CD4-positive, alpha-beta T cell treated with Interleukin-12 subunit alpha and Interleukin-12 subunit beta, for 1 hour (primary cell): Measurements from ENCODE around the gene TARBP2.
"Not testable (repeated sequence)": the region's sequence is repeated elsewhere in the genome, so short reads cannot be mapped to it uniquely, and the experiment has no call there.

Experiments
- DNase-seq: peaks from one replicate; pipeline ENCODE4 v3.0.0-alpha.2; 2020

The TARBP2 gene

DNA sequence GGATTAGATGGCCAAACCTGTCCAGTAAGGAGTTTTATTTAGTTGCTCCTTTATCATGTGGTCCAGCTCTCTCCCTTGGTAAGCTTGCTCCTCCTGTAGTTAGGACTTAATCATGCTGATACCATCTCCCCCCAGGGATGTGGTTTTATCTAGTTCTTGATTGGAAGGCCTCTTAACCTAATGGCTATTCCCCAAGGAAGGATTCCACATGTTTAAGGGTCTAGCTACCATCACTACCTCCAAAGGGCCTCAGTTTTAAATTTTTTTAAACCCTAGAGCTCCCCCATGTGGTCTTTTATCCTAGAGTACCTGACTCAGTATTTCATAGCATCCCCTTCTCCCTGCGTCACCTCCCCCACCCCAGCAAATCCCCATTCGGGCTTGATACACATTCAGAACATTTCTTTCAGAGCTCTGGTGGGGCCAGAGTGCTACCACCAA, 24.3 kb upstream of the TARBP2 start:
- peak; percentile 34 for DNase-seq

DNA sequence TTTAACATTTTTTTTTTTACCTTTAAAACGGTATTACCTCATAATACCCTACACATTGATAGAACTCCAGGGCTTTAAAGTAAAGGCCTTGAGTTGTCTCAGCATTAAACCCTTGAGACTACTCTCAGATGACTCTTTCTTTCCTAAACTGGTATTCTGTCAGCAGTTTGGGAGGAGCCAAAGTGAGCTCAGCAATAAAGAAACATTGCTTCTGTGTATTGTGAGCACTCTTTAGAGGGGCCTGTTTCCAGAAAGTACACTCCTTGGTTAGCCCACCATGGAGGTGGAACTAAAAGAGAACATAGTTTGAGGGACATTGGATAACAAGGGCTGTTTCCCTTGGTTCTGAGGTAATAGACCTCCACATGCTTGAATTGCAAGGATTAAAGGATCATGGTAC, 22.2 kb upstream of the TARBP2 start:
- no peak for DNase-seq

DNA sequence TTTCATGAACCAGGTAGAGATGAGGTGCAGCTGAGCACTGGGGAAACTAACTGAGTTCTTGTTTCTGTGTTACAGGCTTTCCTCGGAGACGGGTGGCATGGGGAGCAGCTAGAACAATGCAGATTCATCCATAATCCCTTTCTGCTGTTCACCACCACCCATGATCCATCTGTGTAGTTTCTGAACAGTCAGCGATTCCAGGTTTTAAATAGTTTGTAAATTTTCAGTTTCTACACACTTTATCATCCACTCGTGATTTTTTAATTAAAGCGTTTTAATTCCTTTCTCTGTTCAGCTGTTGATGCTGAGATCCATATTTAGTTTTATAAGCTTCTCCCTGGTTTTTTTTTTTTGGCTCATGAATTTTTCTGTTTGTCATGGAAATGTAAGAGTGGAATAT, 21.8 kb upstream of the TARBP2 start:
- no peak for DNase-seq

DNA sequence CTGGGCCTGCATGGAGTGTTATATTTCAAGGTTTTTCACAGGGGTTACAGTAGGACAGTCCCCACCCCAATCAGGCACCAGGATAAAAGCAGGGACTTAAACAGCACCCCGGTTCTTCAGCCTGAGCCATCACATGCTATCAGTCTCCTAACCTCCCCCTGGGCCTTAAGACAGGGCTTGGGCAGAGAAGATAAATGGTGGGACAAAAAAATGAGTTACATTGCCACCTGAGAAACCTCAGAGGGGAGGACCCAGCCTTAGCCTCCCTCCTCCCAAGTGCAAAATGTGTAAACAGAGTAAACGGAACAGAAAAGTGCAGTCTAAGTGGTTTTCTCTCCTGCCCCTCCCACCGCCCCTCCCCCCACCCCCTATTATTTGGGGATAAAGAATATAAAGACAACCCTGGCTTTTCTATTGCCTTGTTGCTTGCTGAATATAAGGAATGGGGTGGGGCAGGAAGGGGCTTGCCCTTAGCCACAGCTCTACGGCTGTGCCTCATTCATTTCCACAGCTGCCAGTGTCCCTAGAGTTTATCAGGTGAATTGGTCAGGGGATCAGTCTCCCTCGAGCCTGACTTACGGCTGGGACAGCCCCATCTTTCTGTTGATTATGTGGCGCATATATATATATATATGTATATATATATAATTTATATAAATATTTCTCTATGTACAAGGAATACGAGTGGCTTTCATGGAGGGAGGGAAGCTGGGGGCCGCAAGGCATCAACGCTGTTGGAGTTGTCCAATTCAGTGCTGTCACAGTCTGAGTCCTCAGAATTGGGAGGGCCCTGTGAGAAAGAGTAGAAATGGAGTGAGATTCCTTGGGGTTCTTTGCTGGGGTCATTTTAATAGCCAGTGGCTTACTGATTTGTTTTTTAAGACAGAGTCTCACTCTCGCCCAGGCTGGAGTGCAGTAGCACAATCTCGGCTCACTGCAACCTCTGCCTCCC, 20.3 kb upstream of the TARBP2 start:
- DNase-seq: no peak

GRCh38 chr12:53481458-53481857, 19.6 kb upstream of the TARBP2 start:
- not testable (repeated sequence) for DNase-seq

GRCh38 chr12:53481939-53482586, 19.0 kb upstream of the TARBP2 start:
- no peak for DNase-seq

GRCh38 chr12:53482626-53483168, 18.4 kb upstream of the TARBP2 start:
- no peak for DNase-seq

DNA sequence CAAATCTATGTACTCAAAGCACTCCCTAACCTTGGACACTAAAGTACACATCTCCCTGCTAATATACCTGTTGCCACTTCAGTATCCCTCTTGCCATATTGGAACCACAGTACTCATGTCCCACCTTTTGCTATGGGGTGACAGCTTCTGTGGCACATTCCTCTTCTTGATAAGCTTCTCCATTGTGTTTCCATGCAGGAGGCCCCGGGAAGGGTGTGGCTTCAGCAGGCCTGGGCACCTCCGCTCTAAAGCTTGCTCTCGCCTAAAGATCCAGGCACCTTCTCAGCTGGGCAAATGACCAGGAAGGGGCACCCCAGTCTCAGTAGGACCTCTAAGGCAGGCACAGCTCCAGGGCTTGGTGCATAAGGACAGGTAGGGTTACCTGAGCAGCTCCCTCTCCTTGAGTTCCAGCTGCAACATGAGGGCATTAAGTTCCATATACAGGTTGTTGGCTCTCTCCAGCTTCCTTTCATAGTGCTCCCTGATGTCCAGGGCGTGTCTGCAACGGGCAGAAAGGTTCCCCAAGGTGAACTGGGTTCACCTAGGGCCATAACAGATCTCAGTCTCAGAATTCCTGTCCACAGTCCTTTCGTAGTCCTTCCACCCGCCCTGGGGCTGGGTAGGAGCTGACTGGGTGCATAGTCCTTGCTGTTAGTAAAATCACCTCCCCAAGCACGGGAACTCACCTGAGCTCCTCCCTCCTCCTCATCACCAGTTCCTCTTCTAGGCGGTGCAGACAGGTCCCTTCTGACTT, 17.7 kb upstream of the TARBP2 start:
- DNase-seq: no peak

DNA sequence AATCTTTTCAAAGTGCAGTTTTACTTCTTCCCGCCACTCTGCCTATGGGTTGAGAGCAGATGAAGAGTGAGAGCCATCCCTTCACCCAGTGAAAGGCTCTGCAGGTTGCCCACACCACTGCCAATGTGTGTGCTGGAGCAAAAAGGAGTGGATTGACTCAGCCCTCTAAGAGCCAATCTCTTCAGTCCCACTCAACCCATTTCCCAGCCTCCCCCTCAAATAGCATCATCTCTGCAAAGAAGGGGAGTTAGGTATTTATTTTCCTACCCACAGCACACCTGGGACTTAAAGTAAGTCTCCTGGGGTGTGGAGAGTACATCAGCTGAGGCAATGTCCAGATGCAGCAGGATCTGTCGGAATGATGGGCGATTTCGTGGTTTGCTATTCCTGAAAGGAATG, 17.1 kb upstream of the TARBP2 start:
- no peak for DNase-seq

- no peak for DNase-seq
Observed at GRCh38 chr12:53484686-53485575, 16.2 kb upstream of the TARBP2 start.

GRCh38 chr12:53485955-53486735, 14.9 kb upstream of the TARBP2 start:
- no peak for DNase-seq

DNA sequence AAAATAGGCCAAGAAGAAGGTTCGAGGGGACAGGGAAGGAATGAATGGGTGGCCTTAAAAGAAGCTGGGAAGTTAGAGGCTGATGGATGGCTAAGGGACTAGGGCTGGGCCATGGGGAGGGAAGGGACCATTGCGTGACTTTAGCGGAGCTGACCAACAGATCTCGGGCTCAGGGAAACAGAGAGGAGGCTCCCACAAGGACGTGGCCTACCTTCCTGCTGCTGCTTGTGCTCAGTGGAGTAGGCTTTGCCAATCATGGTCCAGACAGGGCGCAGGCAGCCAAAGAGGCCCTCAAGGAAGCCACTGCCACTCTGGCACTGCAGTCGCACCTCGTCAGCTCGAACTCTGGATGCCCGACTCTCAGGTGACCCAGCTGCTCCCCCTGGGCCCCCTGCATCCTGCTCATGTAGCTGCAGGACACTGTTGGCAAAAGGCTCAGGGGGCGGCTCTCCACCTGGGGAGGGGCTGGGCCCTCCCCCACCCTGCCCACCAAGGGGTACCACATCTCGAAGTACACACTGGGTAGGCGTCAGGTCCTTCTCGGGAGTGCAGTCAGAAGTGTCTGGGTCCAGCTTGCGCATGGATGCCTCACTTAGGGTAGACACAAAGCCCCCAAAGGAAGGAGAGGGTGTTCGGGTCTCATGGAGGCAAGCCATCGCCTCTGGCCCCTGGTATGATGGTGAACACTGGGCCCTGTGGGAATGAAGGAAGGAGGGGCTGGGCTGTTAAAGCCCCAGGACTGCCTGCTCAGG, 14.2 kb upstream of the TARBP2 start:
- DNase-seq: no peak

DNA sequence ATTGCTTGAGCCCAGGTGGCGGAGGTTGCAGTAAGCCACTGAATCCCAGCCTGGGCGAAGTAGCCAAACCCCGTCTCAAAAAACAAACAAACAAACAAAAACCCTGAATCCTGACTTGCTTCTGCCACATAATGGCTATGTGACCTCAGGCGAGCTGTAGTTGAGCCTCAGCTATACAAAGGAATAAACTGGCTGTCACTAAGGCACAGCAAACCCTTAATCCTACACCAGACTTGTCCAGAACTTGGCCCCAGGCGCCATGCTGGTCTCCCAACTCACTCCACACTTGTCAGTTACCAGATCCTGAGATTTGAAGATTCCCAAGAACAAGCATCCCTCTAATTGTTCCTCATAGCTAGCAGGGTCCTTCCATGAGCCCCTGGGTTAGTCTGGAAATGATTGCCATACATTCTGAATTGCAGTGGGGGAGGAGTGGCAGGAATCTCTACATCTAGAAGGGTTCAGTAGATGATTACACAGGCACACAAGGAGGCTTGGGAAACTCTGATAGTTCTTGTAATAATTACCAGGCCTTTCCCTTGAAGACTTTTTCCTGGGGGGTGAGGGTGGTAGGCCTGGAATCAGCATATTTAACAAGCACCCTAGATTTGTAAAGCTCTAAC, 11.7 kb upstream of the TARBP2 start:
- no peak for DNase-seq

GRCh38 chr12:53492188-53492587, 8.9 kb upstream of the TARBP2 start:
- no peak for DNase-seq

- DNase-seq: peak; percentile 90
Observed at GRCh38 chr12:53492830-53493609, 8.1 kb upstream of the TARBP2 start.

- DNase-seq: no peak
Observed at GRCh38 chr12:53493610-53494391, 7.3 kb upstream of the TARBP2 start.

DNA sequence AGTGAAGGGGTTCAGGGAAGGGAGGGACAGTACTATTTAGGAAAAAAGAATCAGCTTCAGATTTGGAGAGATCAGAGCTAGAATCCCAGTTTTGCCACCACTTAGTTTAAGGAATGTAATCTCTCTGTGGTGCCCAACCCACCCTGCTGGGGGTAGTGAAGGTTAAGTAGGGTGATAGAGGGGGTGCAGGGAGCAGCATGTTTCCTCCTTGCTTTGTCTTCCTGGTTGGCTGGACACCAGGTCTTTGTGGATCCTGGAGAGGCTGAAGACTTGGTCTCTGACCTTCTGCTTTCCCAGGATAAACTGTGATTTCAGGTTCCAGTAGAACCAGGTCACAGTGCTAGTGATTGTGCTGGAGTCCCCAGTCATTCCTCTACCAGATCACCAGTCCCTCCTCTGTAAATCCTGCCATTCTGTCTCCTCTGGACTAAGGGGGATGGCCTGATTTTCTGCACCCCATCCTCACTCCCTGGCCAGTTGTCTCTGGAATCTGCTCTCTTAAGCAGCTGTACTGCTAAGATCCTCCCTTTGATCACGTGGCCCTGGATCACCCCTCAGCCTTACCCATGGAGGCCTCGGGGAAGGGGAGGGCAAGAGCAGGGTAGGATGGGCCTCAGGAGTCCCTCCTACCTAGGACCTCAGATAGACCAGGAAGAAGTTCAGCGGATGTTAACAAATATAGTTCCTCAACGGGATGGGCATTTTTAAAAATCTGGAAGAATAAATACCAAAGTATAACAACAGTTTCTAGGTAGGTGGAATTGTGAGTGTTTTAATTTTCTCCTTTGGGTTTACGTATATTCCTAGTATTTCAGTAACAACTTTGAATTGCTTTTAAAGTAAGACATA, 5.0 kb upstream of the TARBP2 start:
- no peak for DNase-seq

GRCh38 chr12:53496752-53497032, 4.4 kb upstream of the TARBP2 start:
- DNase-seq: no peak
